Nephron (organoid): Measurements from ENCODE around the gene SIX1.

Experiments used
- H3K27ac Mint-ChIP-seq, 3 experiments: 2 replicates each; pipeline ENCODE4 v1.8.0; 2020; ENCODE audit warnings: mixed read lengths in 3 of 3, mild to moderate bottlenecking in 2 of 3, moderate library complexity in 1 of 3
- H3K27me3 Mint-ChIP-seq: 2 replicates; pipeline ENCODE4 v1.8.0; 2021; ENCODE audit warnings: low read depth, mild to moderate bottlenecking, moderate library complexity, mixed read lengths
- H3K36me3 Mint-ChIP-seq: 2 replicates; pipeline ENCODE4 v1.8.0; 2020; ENCODE audit warnings: low read depth, mixed read lengths
- H3K4me1 Mint-ChIP-seq: 2 replicates; pipeline ENCODE4 v1.8.0; 2020; ENCODE audit warnings: mixed read lengths
- H3K4me3 Mint-ChIP-seq, 3 experiments: 2 replicates each; pipeline ENCODE4 v1.8.0; 2020; ENCODE audit warnings: mild to moderate bottlenecking in 3 of 3, mixed read lengths in 3 of 3, moderate library complexity in 2 of 3
- H3K9me3 Mint-ChIP-seq: 2 replicates; pipeline ENCODE4 v1.8.0; 2020; ENCODE audit warnings: mixed read lengths
- TF ChIP-seq, protein P1 (sequence below), 3 experiments: fragments of 200-600 bp; sonication (generic); IDR thresholded peaks; one replicate each; pipeline ENCODE4 v1.5.0; 2021; ENCODE audit warnings: antibody characterized with exemption in 3 of 3; ENCODE audit not compliant: unreplicated experiment in 3 of 3

Gene SIX1

GRCh38 chr14:60649875-60650372, 647 bp upstream of the SIX1 start:
- TF ChIP-seq, protein P1, sequence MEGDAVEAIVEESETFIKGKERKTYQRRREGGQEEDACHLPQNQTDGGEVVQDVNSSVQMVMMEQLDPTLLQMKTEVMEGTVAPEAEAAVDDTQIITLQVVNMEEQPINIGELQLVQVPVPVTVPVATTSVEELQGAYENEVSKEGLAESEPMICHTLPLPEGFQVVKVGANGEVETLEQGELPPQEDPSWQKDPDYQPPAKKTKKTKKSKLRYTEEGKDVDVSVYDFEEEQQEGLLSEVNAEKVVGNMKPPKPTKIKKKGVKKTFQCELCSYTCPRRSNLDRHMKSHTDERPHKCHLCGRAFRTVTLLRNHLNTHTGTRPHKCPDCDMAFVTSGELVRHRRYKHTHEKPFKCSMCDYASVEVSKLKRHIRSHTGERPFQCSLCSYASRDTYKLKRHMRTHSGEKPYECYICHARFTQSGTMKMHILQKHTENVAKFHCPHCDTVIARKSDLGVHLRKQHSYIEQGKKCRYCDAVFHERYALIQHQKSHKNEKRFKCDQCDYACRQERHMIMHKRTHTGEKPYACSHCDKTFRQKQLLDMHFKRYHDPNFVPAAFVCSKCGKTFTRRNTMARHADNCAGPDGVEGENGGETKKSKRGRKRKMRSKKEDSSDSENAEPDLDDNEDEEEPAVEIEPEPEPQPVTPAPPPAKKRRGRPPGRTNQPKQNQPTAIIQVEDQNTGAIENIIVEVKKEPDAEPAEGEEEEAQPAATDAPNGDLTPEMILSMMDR (IDR thresholded peaks at IDR 0.05; ENCODE audit: unreplicated experiment in 3 of 3) = no peak
- Mint-ChIP-seq H3K27me3 (peaks cover 99% of the 10 kb centered on the region), H3K27ac (peak overlapping the region; percentile 66 to 74 (median 72)), H3K9me3 (no peaks in the 10 kb centered on the region), H3K4me1 (peaks cover 42% of the 10 kb centered on the region), H3K4me3 (peak overlapping the region; percentile 88 to 90 (median 90)), H3K36me3 (peaks cover 16% of the 10 kb centered on the region)

DNA sequence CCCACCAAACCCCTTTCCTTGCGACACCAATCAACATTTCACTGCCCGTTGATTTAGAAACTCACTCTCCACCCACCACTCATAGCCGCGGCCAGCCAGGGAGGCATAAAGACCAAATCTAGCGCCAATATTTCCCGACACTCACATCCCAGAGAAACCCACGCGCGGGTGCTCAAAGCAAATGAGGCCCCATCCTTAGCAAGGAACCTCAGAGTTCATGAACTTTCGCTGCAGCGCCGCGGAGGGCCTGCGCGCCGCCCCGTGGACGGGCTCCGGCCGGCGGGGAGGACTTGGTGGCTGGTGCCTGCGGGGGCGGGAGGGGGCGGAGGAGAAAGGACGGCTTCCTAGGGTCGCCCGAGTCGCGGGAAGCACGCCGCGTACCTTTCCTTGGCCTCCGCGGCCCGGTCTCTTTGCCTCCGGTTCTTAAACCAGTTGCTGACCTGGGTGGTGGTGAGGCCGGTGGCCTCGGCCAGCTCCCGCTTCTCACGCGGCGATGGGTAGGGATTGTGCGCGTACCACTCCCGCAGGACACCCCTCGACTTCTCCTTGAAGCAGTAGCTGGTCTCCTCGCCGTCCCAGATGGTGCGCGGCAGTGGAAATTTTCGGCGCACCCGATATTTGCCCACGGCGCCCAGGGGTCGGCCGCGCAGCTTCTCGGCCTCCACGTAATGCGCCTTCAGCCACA, 886 bp downstream of the SIX1 start:
- H3K27ac Mint-ChIP-seq = peak overlapping the region; percentile 84 to 92 (median 89)
- peaks cover 30% of the 10 kb centered on the region for H3K36me3 Mint-ChIP-seq
- peaks cover 99% of the 10 kb centered on the region for H3K27me3 Mint-ChIP-seq
- TF ChIP-seq, protein P1 (IDR thresholded peaks at IDR 0.05; ENCODE audit: unreplicated experiment in 3 of 3) = no peak
- peaks cover 42% of the 10 kb centered on the region for H3K4me1 Mint-ChIP-seq
- H3K4me3 Mint-ChIP-seq = peak overlapping the region; percentile 90 to 92 (median 90)
- no peaks in the 10 kb centered on the region for H3K9me3 Mint-ChIP-seq

- Mint-ChIP-seq H3K27me3 (peaks cover 99% of the 10 kb centered on the region), H3K36me3 (peaks cover 34% of the 10 kb centered on the region), H3K9me3 (no peaks in the 10 kb centered on the region), H3K4me3 (peak overlapping the region; percentile 90 to 92 (median 90)), H3K27ac (peak overlapping the region; percentile 84 to 92 (median 89)), H3K4me1 (peaks cover 44% of the 10 kb centered on the region)
- TF ChIP-seq, protein P1 (IDR thresholded peaks at IDR 0.05; ENCODE audit: unreplicated experiment in 3 of 3) = no peak
Observed at GRCh38 chr14:60647837-60648248, 1.4 kb downstream of the SIX1 start.

- Mint-ChIP-seq H3K4me3 (peak overlapping the region; percentile 90 to 92 (median 90)), H3K27ac (peak overlapping the region; percentile 84 to 92 (median 89)), H3K36me3 (peaks cover 35% of the 10 kb centered on the region), H3K27me3 (peaks cover 99% of the 10 kb centered on the region), H3K4me1 (peaks cover 45% of the 10 kb centered on the region), H3K9me3 (no peaks in the 10 kb centered on the region)
- TF ChIP-seq, protein P1 (IDR thresholded peaks at IDR 0.05; ENCODE audit: unreplicated experiment in 3 of 3) = no peak
Observed at GRCh38 chr14:60647081-60647836, 2.0 kb downstream of the SIX1 start.

GRCh38 chr14:60646226-60646818, 3.0 kb downstream of the SIX1 start:
- peaks cover 47% of the 10 kb centered on the region for H3K4me1 Mint-ChIP-seq
- peaks cover 97% of the 10 kb centered on the region for H3K27me3 Mint-ChIP-seq
- peak overlapping the region; percentile 84 to 92 (median 89) for H3K27ac Mint-ChIP-seq
- TF ChIP-seq, protein P1 (IDR thresholded peaks at IDR 0.05; ENCODE audit: unreplicated experiment in 3 of 3) = no peak
- no peaks in the 10 kb centered on the region for H3K9me3 Mint-ChIP-seq
- peak overlapping the region; percentile 90 to 92 (median 90) for H3K4me3 Mint-ChIP-seq
- peaks cover 37% of the 10 kb centered on the region for H3K36me3 Mint-ChIP-seq
